GM12878 (cell line): Measurements from ENCODE around the gene ACTBL2.

Experiments used
- EP300 ChIP-seq, 2 experiments: fragments of 150-350 bp in 1 of 2; IDR thresholded peaks; 2 replicates each; pipeline ENCODE4 v1.6.1; 2011 to 2012; ENCODE audit warnings: low read depth in 2 of 2, low read length in 2 of 2, borderline replicate concordance in 1 of 2, improper control_type of control experiment in 1 of 2, inconsistent platforms in 1 of 2; ENCODE audit not compliant: control insufficient read depth in 1 of 2
- GATAD2B ChIP-seq: fragments of 450-650 bp; conservative IDR thresholded peaks from 2 replicates; pipeline ENCODE4 v1.6.1; 2017; ENCODE audit warnings: low read depth, mild to moderate bottlenecking, moderate library complexity
- RAD51 ChIP-seq: fragments of 450-650 bp; IDR thresholded peaks from 2 replicates; pipeline ENCODE4 v1.6.1; 2016; ENCODE audit warnings: moderate library complexity, mild to moderate bottlenecking, inconsistent platforms

- TF ChIP-seq EP300 (IDR thresholded peaks at IDR 0.05; ENCODE audit: borderline replicate concordance in 1 of 2, control insufficient read depth in 1 of 2, low read depth in 2 of 2, low read length in 2 of 2) (no peak), GATAD2B (no peak), RAD51 (no peak)
Measured at GRCh38 chr5:57527870-57528269, 45.3 kb upstream of the ACTBL2 start.
